Measurements from ENCODE around the gene TPST2.
A peak's percentile ranks its signal among the peaks of the same experiment; 100 is the strongest.

TPST2 gene

GRCh38 chr22:26545385-26545784 lies 44.5 kb downstream of the TPST2 start:
- Histone ChIP-seq H3K4me1 (ENCODE audit: control insufficient read depth, low read length) (peaks cover 91% of the 10 kb centered on the region), H3K9me3 (ENCODE audit: control insufficient read depth, insufficient read depth, low read length) (no peaks in the 10 kb centered on the region), H3K9me2 (replicated peaks; ENCODE audit: control insufficient read depth, low read length) (no peaks in the 10 kb centered on the region), H3K27me3 (ENCODE audit: control insufficient read depth, low read length) (no peaks in the 10 kb centered on the region), H3K79me2 (ENCODE audit: control insufficient read depth, low read length) (peaks cover 93% of the 10 kb centered on the region), H3K27ac (ENCODE audit: low read depth, low read length) (no peak overlapping the region), H3K4me2 (ENCODE audit: low read length) (peak overlapping the region; percentile 36; the same call in 1 of the 2 replicates), H4K20me1 (ENCODE audit: control insufficient read depth, insufficient read depth, low read depth, low read length) (no peaks in the 10 kb centered on the region), H3F3A (ENCODE audit: control insufficient read depth, insufficient read depth) (peaks cover 5% of the 10 kb centered on the region; the same call in 1 of the 2 replicates), H3K36me3 (ENCODE audit: control insufficient read depth, low read length) (peaks cover 74% of the 10 kb centered on the region), H3K4me3 (ENCODE audit: low read length) (no peak overlapping the region)
- TF ChIP-seq EZH2phosphoT487 (IDR thresholded peaks at IDR 0.05; ENCODE audit: borderline replicate concordance, low read length) (no peak), CTCF (IDR thresholded peaks at IDR 0.05; ENCODE audit: low read depth, low read length, poor library complexity, severe bottlenecking) (no peak)

- peaks cover 8% of the 10 kb centered on the region; the same call in 1 of the 2 replicates for H3F3A ChIP-seq (ENCODE audit: control insufficient read depth, insufficient read depth)
- H3K9me2 ChIP-seq (replicated peaks; ENCODE audit: control insufficient read depth, low read length), result no peaks in the 10 kb centered on the region
- no peaks in the 10 kb centered on the region for H3K27me3 ChIP-seq (ENCODE audit: control insufficient read depth, low read length)
- H4K20me1 ChIP-seq (ENCODE audit: control insufficient read depth, insufficient read depth, low read depth, low read length), result no peaks in the 10 kb centered on the region
- no peak for TF ChIP-seq CTCF (IDR thresholded peaks at IDR 0.05; ENCODE audit: low read depth, low read length, poor library complexity, severe bottlenecking)
- TF ChIP-seq EZH2phosphoT487 (IDR thresholded peaks at IDR 0.05; ENCODE audit: borderline replicate concordance, low read length), result no peak
- H3K9me3 ChIP-seq (ENCODE audit: control insufficient read depth, insufficient read depth, low read length), result no peaks in the 10 kb centered on the region
- H3K4me2 ChIP-seq (ENCODE audit: low read length), result peak overlapping the region; percentile 53
- peaks cover 97% of the 10 kb centered on the region for H3K79me2 ChIP-seq (ENCODE audit: control insufficient read depth, low read length)
- peaks cover 95% of the 10 kb centered on the region for H3K4me1 ChIP-seq (ENCODE audit: control insufficient read depth, low read length)
- peak overlapping the region; percentile 75 for H3K27ac ChIP-seq (ENCODE audit: low read depth, low read length)
- no peak overlapping the region for H3K4me3 ChIP-seq (ENCODE audit: low read length)
- peaks cover 83% of the 10 kb centered on the region for H3K36me3 ChIP-seq (ENCODE audit: control insufficient read depth, low read length)
Measured at GRCh38 chr22:26544489-26544888, 45.4 kb downstream of the TPST2 start.

- Histone ChIP-seq H3K4me2 (ENCODE audit: low read length) (peak overlapping the region; percentile 53), H3K36me3 (ENCODE audit: control insufficient read depth, low read length) (peaks cover 96% of the 10 kb centered on the region), H3K4me3 (ENCODE audit: low read length) (peak overlapping the region; percentile 34), H4K20me1 (ENCODE audit: control insufficient read depth, insufficient read depth, low read depth, low read length) (no peaks in the 10 kb centered on the region), H3K79me2 (ENCODE audit: control insufficient read depth, low read length) (peaks cover 99% of the 10 kb centered on the region), H3F3A (ENCODE audit: control insufficient read depth, insufficient read depth) (peaks cover 8% of the 10 kb centered on the region; the same call in 1 of the 2 replicates), H3K9me3 (ENCODE audit: control insufficient read depth, insufficient read depth, low read length) (no peaks in the 10 kb centered on the region), H3K27ac (ENCODE audit: low read depth, low read length) (peak overlapping the region; percentile 75), H3K4me1 (ENCODE audit: control insufficient read depth, low read length) (peaks cover 99% of the 10 kb centered on the region), H3K9me2 (replicated peaks; ENCODE audit: control insufficient read depth, low read length) (no peaks in the 10 kb centered on the region), H3K27me3 (ENCODE audit: control insufficient read depth, low read length) (no peaks in the 10 kb centered on the region)
- TF ChIP-seq CTCF (IDR thresholded peaks at IDR 0.05; ENCODE audit: low read depth, low read length, poor library complexity, severe bottlenecking), result no peak
- no peak for TF ChIP-seq EZH2phosphoT487 (IDR thresholded peaks at IDR 0.05; ENCODE audit: borderline replicate concordance, low read length)
Measured at GRCh38 chr22:26542831-26543230, 47.1 kb downstream of the TPST2 start.
